GM13977 (cell line): ENCODE measurements around the gene ARL4D.

Experiments used
- DNase-seq: peaks from one replicate; pipeline ENCODE4 v3.0.0; 2012; ENCODE audit warnings: low spot score
- in situ Hi-C: fragments of 300-500 bp; cut with MboI; formaldehyde crosslinking; loops from one replicate; pipeline ENCODE4 v1.12.0; 2022; ENCODE audit warnings: low sequenced_read_pairs, low pct_unique_long_range_greater_than_20kb, mixed read lengths, inconsistent platforms; ENCODE audit not compliant: unreplicated experiment
- TF ChIP-seq, protein P1 (sequence below): IDR thresholded peaks from 2 replicates; pipeline ENCODE4 v1.5.1; 2012; ENCODE audit warnings: mild to moderate bottlenecking, control low read depth; ENCODE audit not compliant: insufficient read depth; ENCODE audit errors: extremely low read depth, missing control alignments

ARL4D gene

GRCh38 chr17:43377056-43377810, 21.6 kb upstream of the ARL4D start:
- no peak for DNase-seq
- TF ChIP-seq, protein P1, sequence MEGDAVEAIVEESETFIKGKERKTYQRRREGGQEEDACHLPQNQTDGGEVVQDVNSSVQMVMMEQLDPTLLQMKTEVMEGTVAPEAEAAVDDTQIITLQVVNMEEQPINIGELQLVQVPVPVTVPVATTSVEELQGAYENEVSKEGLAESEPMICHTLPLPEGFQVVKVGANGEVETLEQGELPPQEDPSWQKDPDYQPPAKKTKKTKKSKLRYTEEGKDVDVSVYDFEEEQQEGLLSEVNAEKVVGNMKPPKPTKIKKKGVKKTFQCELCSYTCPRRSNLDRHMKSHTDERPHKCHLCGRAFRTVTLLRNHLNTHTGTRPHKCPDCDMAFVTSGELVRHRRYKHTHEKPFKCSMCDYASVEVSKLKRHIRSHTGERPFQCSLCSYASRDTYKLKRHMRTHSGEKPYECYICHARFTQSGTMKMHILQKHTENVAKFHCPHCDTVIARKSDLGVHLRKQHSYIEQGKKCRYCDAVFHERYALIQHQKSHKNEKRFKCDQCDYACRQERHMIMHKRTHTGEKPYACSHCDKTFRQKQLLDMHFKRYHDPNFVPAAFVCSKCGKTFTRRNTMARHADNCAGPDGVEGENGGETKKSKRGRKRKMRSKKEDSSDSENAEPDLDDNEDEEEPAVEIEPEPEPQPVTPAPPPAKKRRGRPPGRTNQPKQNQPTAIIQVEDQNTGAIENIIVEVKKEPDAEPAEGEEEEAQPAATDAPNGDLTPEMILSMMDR: no peak
- in situ Hi-C loops: no loop called here

DNA sequence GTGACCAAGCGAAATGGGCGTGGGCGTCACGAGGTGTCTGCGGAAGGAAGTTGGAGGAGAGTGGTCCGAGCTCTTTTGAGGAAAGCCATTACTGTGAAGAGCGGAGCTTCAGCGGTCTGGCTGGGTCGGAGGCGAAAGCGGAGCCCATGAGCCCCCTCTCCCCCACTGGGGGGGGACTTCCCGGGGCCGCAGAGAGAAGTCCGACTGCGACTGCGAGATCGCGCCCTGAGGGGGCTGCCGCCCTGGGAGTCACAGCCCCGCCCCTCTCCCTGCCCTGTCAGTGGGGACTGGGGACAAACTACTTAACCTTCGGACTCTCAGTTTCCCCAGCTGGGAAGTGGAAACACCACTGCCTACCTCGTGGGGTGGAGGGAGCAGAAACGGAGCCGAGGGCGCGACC, 20.0 kb upstream of the ARL4D start:
- in situ Hi-C loops: no loop called here
- DNase-seq: no peak
- TF ChIP-seq, protein P1: no peak

DNA sequence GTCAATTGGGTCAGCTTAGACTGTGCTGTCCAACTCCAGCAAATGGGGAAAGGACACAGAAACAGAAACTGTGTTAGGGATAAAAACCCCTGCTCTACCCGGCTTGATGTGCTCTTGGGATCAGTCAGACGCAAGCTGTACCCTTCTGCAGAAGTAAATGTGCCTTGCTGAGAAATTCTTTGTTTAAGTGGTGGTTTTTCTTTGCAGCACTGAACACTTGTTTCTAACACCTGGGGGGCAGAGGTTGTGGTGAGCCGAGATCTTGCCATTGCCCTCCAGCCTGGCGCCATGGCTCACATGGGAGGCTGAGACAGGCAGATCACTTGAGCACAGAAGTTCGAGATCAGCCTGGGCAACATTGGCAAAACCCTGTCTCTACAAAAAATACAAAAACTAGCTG, 18.5 kb upstream of the ARL4D start:
- in situ Hi-C loops: no loop called here
- TF ChIP-seq, protein P1: no peak
- DNase-seq: no peak

- DNase-seq: no peak
- TF ChIP-seq, protein P1: no peak
- in situ Hi-C loops: no loop called here
Observed at GRCh38 chr17:43381204-43381603, 17.6 kb upstream of the ARL4D start.

DNA sequence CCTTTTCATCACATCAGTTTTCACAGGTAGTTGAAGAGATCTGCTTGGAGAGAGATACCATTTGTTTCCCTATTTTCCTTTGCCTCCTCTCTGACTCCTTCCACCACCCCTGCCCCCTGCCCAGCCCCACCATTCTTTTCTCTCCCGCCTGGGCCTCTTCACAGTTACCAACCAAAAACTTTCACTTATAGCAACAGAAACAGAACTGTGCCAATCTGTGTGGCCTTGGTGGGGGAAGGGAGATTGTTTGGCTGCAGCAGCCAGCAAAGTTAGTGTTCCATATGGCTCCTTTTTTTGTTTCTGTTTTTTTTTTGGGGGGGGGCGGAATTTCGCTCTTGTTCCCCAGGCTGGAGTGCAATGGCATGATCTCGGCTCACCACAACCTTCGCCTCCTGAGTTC, 17.2 kb upstream of the ARL4D start:
- DNase-seq: no peak
- TF ChIP-seq, protein P1: no peak
- in situ Hi-C loops: no loop called here

GRCh38 chr17:43382776-43383175, 16.0 kb upstream of the ARL4D start:
- DNase-seq: no peak
- in situ Hi-C loops: no loop called here
- TF ChIP-seq, protein P1: no peak
